WTC11 (cell line): Measurements from ENCODE around the gene ATP2A1. TPM values are rescaled to one million over a fixed set of nuclear protein-coding genes. Genes with fewer than 3 reads are reported as not detected.

ENCODE experiments used
- ATAC-seq: fragments of 200-7000 bp; cut with Tn5 transposase; 2 replicates; pipeline ENCODE4 v1.10.0; 2021; ENCODE audit warnings: mild to moderate bottlenecking, moderate library complexity
- CTCF ChIA-PET: fragments of 300-600 bp; sonication (Branson Sonifier 250); formaldehyde crosslinking; loops from one replicate; lab custom pipeline; 2021; ENCODE audit warnings: antibody characterized with exemption; lab: Charles Lee
- POLR2A ChIA-PET: fragments of 350-600 bp; sonication (Branson Sonifier 250); formaldehyde crosslinking; loops from one replicate; lab custom pipeline; 2021; ENCODE audit warnings: antibody characterized with exemption; lab: Charles Lee
- DNase-seq: peaks from one replicate; pipeline ENCODE4 v3.0.0; 2021; ENCODE audit warnings: low spot score
- H3K27ac Mint-ChIP-seq: 2 replicates; pipeline ENCODE4 v1.8.0; 2021; ENCODE audit warnings: mixed read lengths
- H3K27me3 Mint-ChIP-seq: 2 replicates; pipeline ENCODE4 v1.8.0; 2021; ENCODE audit warnings: low read depth, mild to moderate bottlenecking, moderate library complexity, mixed read lengths
- H3K36me3 Mint-ChIP-seq: 2 replicates; pipeline ENCODE4 v1.8.0; 2021; ENCODE audit warnings: mixed read lengths
- H3K4me1 Mint-ChIP-seq: 2 replicates; pipeline ENCODE4 v1.8.0; 2022; ENCODE audit warnings: mixed read lengths
- H3K4me3 Mint-ChIP-seq: 2 replicates; pipeline ENCODE4 v1.8.0; 2021; ENCODE audit warnings: mild to moderate bottlenecking, moderate library complexity, mixed read lengths
- H3K9me3 Mint-ChIP-seq: 2 replicates; pipeline ENCODE4 v1.8.0; 2021; ENCODE audit warnings: mixed read lengths
- ATF6 ChIP-seq: sonication (generic); formaldehyde crosslinking; IDR thresholded peaks from 2 replicates; pipeline ENCODE4 v1.8.1; 2023; ENCODE audit warnings: mild to moderate bottlenecking, missing genetic modification reagents
- CDX4 ChIP-seq: fragments of 250-450 bp; sonication (Bioruptor Pico); IDR thresholded peaks from 2 replicates; pipeline ENCODE4 v1.9.0; 2021; ENCODE audit warnings: moderate library complexity, mild to moderate bottlenecking, inconsistent platforms, borderline replicate concordance
- ELF4 ChIP-seq: sonication (generic); formaldehyde crosslinking; IDR thresholded peaks from 2 replicates; pipeline ENCODE4 v1.8.1; 2022; ENCODE audit warnings: low read depth, mild to moderate bottlenecking, moderate library complexity, missing genetic modification reagents
- EMX1 ChIP-seq: fragments of 250-450 bp; sonication (Bioruptor Pico); IDR thresholded peaks from 2 replicates; pipeline ENCODE4 v1.8.0; 2021; ENCODE audit warnings: mild to moderate bottlenecking
- IRF1 ChIP-seq: sonication (generic); formaldehyde crosslinking; IDR thresholded peaks from 2 replicates; pipeline ENCODE4 v1.8.0; 2023; ENCODE audit warnings: missing genetic modification reagents
- IRF2 ChIP-seq: sonication (generic); formaldehyde crosslinking; IDR thresholded peaks from 2 replicates; pipeline ENCODE4 v1.8.0; 2022; ENCODE audit warnings: low read depth, missing genetic modification reagents, borderline replicate concordance
- NR2C2 ChIP-seq: sonication (generic); formaldehyde crosslinking; IDR thresholded peaks from 2 replicates; pipeline ENCODE4 v1.8.0; 2022; ENCODE audit warnings: mild to moderate bottlenecking, missing genetic modification reagents
- SMAD4 ChIP-seq: sonication (generic); formaldehyde crosslinking; IDR thresholded peaks from 2 replicates; pipeline ENCODE4 v1.8.0; 2022; ENCODE audit warnings: mild to moderate bottlenecking, missing genetic modification reagents
- TCF7 ChIP-seq: sonication (generic); formaldehyde crosslinking; IDR thresholded peaks from 2 replicates; pipeline ENCODE4 v1.8.0; 2022; ENCODE audit warnings: mild to moderate bottlenecking, low read depth, missing genetic modification reagents, moderate library complexity
- ZNF423 ChIP-seq: fragments of 250-450 bp; sonication (Bioruptor Pico); IDR thresholded peaks from 2 replicates; pipeline ENCODE4 v2.1.2; 2022; ENCODE audit warnings: mild to moderate bottlenecking, moderate library complexity
- ZNF532 ChIP-seq: fragments of 250-450 bp; sonication (Bioruptor Pico); IDR thresholded peaks from 2 replicates; pipeline ENCODE4 v1.9.0; 2021; ENCODE audit warnings: mild to moderate bottlenecking, borderline replicate concordance
- ZNF671 ChIP-seq: fragments of 250-450 bp; sonication (Bioruptor Pico); IDR thresholded peaks from 2 replicates; pipeline ENCODE4 v1.8.0; 2021; ENCODE audit warnings: mild to moderate bottlenecking
- total RNA-seq: library from RNA; stranded (reverse); gene quantifications from 3 replicates; pipeline ENCODE4 v1.2.3, GENCODE V29; 2021
- TF ChIP-seq, protein P1 (sequence below): sonication (generic); formaldehyde crosslinking; conservative IDR thresholded peaks from 2 replicates; pipeline ENCODE4 v1.8.1; 2023; ENCODE audit warnings: mild to moderate bottlenecking, low read depth, missing genetic modification reagents, moderate library complexity
- TF ChIP-seq, protein P2 (sequence below): sonication (generic); formaldehyde crosslinking; IDR thresholded peaks from 2 replicates; pipeline ENCODE4 v1.8.0; 2022; ENCODE audit warnings: mild to moderate bottlenecking, missing genetic modification reagents
- TF ChIP-seq, protein P3 (sequence below): sonication (generic); formaldehyde crosslinking; IDR thresholded peaks from 2 replicates; pipeline ENCODE4 v1.8.0; 2023; ENCODE audit warnings: missing genetic modification reagents, mild to moderate bottlenecking, borderline replicate concordance
- TF ChIP-seq, protein P4 (sequence below): fragments of 250-450 bp; sonication (Bioruptor Pico); IDR thresholded peaks from 2 replicates; pipeline ENCODE4 v1.9.0; 2021; ENCODE audit warnings: mild to moderate bottlenecking

The ATP2A1 gene
- total RNA-seq, 1 experiment from 2014 or later = 6.4 TPM

GRCh38 chr16:28893291-28893690 lies 15.0 kb downstream of the ATP2A1 start (continued):
- TF ChIP-seq, protein P1, sequence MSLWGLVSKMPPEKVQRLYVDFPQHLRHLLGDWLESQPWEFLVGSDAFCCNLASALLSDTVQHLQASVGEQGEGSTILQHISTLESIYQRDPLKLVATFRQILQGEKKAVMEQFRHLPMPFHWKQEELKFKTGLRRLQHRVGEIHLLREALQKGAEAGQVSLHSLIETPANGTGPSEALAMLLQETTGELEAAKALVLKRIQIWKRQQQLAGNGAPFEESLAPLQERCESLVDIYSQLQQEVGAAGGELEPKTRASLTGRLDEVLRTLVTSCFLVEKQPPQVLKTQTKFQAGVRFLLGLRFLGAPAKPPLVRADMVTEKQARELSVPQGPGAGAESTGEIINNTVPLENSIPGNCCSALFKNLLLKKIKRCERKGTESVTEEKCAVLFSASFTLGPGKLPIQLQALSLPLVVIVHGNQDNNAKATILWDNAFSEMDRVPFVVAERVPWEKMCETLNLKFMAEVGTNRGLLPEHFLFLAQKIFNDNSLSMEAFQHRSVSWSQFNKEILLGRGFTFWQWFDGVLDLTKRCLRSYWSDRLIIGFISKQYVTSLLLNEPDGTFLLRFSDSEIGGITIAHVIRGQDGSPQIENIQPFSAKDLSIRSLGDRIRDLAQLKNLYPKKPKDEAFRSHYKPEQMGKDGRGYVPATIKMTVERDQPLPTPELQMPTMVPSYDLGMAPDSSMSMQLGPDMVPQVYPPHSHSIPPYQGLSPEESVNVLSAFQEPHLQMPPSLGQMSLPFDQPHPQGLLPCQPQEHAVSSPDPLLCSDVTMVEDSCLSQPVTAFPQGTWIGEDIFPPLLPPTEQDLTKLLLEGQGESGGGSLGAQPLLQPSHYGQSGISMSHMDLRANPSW (CRISPR knock-in tag) = no peak
- TF ChIP-seq NR2C2 (no peak), EMX1 (no peak), ZNF671 (no peak), ZNF532 (CRISPR knock-in tag) (no peak), TCF7 (CRISPR knock-in tag) (no peak), CDX4 (no peak), IRF2 (CRISPR knock-in tag) (no peak)
- TF ChIP-seq, protein P2, sequence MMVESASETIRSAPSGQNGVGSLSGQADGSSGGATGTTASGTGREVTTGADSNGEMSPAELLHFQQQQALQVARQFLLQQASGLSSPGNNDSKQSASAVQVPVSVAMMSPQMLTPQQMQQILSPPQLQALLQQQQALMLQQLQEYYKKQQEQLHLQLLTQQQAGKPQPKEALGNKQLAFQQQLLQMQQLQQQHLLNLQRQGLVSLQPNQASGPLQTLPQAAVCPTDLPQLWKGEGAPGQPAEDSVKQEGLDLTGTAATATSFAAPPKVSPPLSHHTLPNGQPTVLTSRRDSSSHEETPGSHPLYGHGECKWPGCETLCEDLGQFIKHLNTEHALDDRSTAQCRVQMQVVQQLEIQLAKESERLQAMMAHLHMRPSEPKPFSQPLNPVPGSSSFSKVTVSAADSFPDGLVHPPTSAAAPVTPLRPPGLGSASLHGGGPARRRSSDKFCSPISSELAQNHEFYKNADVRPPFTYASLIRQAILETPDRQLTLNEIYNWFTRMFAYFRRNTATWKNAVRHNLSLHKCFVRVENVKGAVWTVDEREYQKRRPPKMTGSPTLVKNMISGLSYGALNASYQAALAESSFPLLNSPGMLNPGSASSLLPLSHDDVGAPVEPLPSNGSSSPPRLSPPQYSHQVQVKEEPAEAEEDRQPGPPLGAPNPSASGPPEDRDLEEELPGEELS (CRISPR knock-in tag) = no peak
- TF ChIP-seq, protein P3, sequence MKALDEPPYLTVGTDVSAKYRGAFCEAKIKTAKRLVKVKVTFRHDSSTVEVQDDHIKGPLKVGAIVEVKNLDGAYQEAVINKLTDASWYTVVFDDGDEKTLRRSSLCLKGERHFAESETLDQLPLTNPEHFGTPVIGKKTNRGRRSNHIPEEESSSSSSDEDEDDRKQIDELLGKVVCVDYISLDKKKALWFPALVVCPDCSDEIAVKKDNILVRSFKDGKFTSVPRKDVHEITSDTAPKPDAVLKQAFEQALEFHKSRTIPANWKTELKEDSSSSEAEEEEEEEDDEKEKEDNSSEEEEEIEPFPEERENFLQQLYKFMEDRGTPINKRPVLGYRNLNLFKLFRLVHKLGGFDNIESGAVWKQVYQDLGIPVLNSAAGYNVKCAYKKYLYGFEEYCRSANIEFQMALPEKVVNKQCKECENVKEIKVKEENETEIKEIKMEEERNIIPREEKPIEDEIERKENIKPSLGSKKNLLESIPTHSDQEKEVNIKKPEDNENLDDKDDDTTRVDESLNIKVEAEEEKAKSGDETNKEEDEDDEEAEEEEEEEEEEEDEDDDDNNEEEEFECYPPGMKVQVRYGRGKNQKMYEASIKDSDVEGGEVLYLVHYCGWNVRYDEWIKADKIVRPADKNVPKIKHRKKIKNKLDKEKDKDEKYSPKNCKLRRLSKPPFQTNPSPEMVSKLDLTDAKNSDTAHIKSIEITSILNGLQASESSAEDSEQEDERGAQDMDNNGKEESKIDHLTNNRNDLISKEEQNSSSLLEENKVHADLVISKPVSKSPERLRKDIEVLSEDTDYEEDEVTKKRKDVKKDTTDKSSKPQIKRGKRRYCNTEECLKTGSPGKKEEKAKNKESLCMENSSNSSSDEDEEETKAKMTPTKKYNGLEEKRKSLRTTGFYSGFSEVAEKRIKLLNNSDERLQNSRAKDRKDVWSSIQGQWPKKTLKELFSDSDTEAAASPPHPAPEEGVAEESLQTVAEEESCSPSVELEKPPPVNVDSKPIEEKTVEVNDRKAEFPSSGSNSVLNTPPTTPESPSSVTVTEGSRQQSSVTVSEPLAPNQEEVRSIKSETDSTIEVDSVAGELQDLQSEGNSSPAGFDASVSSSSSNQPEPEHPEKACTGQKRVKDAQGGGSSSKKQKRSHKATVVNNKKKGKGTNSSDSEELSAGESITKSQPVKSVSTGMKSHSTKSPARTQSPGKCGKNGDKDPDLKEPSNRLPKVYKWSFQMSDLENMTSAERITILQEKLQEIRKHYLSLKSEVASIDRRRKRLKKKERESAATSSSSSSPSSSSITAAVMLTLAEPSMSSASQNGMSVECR (CRISPR knock-in tag) = no peak

GRCh38 chr16:28895609-28896008 lies 17.3 kb downstream of the ATP2A1 start:
- Mint-ChIP-seq H3K4me1 (no peaks in the 10 kb centered on the region), H3K9me3 (no peaks in the 10 kb centered on the region), H3K4me3 (no peak overlapping the region), H3K36me3 (no peaks in the 10 kb centered on the region), H3K27me3 (no peaks in the 10 kb centered on the region), H3K27ac (no peak overlapping the region)
- ATAC-seq (no peak), DNase-seq (no peak)
- POLR2A ChIA-PET = no interaction called here
- CTCF ChIA-PET = interaction anchor here (0.7 kb wide), 1 partner anchor 41 kb away, joined by 3 read pairs; no protein-coding TSS in a partner anchor
- no peak for TF ChIP-seq SMAD4 (CRISPR knock-in tag)
- TF ChIP-seq, protein P4, sequence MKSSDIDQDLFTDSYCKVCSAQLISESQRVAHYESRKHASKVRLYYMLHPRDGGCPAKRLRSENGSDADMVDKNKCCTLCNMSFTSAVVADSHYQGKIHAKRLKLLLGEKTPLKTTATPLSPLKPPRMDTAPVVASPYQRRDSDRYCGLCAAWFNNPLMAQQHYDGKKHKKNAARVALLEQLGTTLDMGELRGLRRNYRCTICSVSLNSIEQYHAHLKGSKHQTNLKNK = no peak
- TF ChIP-seq ELF4 (CRISPR knock-in tag) = no peak
- no peak for TF ChIP-seq ATF6 (CRISPR knock-in tag)
- TF ChIP-seq, protein P2 (CRISPR knock-in tag) = no peak
- TF ChIP-seq ZNF423 = no peak
- no peak for TF ChIP-seq IRF1 (CRISPR knock-in tag)
